GM10248 (cell line): ENCODE data around the gene DNAI1.
A peak's percentile ranks its signal among the peaks of the same experiment; 100 is the strongest.

Source experiments
- CTCF ChIA-PET: fragments of 300-600 bp; sonication (Branson Sonifier 250); formaldehyde crosslinking; extraction: SDS; loops from one replicate; lab custom pipeline; 2021; ENCODE audit warnings: antibody characterized with exemption; lab: Yijun Ruan, JAX
- POLR2A ChIA-PET: fragments of 350-650 bp; sonication (Branson Sonifier 250); formaldehyde crosslinking; extraction: SDS; loops from one replicate; lab custom pipeline; 2020; ENCODE audit warnings: antibody characterized with exemption; lab: Yijun Ruan, JAX
- DNase-seq: peaks from one replicate; pipeline ENCODE4 v3.0.0; 2012; ENCODE audit errors: extremely low spot score
- CTCF ChIP-seq: IDR thresholded peaks from 2 replicates; pipeline ENCODE4 v1.5.1; 2012; ENCODE audit warnings: mild to moderate bottlenecking, low read depth; ENCODE audit errors: extremely low read depth, missing control alignments, control extremely low read depth

The DNAI1 gene

GRCh38 chr9:34458013-34458958 lies at the start of gene DNAI1, which contains the start of gene FAM219A:
Gene DNAI1 (plus strand): TSS chr9:34458805. CDS start chr9:34459006, 201 bp downstream.
Gene FAM219A (minus strand): TSS chr9:34458570. CDS start chr9:34458263, 307 bp downstream.
- TF ChIP-seq CTCF, result no peak
- CTCF ChIA-PET, result interaction anchor here (0.8 to 3.8 kb wide), 5 partner anchors 12 to 176 kb away, joined by 3 to 8 read pairs (median 4); no protein-coding TSS in a partner anchor
- peak; percentile 99 for DNase-seq
- POLR2A ChIA-PET, result no interaction called here

- no peak for TF ChIP-seq CTCF
- CTCF ChIA-PET, result interaction anchor here (0.8 to 2.7 kb wide), 4 partner anchors 19 to 195 kb away, joined by 3 to 7 read pairs (median 6); no protein-coding TSS in a partner anchor
- POLR2A ChIA-PET, result no interaction called here
- no peak for DNase-seq
Observed at GRCh38 chr9:34409154-34409553, 49.5 kb upstream of the DNAI1 start.

DNA sequence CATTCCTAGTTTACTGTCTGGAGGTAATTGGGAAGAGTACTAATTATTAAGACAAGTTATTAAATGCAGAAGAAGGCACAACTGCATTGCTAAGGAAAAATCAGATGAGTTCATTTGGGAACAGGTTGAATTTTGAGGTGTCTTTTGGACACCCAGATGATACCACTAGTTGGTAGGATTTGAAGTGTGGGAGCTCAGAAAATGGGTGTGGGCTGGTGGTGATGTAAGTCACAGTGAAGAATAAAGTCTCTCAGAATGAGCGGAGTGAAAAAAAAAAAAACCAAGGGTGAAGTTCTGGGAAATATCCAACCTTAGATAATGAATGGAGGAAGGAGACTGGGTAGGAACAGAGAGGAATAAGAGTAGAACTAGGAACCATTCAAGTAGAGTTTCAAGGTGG lies 46.3 kb upstream of the DNAI1 start:
- CTCF ChIA-PET, result interaction anchor here (1.7 kb wide), 1 partner anchor 9 kb away, joined by 12 read pairs; no protein-coding TSS in a partner anchor
- TF ChIP-seq CTCF, result no peak

DNA sequence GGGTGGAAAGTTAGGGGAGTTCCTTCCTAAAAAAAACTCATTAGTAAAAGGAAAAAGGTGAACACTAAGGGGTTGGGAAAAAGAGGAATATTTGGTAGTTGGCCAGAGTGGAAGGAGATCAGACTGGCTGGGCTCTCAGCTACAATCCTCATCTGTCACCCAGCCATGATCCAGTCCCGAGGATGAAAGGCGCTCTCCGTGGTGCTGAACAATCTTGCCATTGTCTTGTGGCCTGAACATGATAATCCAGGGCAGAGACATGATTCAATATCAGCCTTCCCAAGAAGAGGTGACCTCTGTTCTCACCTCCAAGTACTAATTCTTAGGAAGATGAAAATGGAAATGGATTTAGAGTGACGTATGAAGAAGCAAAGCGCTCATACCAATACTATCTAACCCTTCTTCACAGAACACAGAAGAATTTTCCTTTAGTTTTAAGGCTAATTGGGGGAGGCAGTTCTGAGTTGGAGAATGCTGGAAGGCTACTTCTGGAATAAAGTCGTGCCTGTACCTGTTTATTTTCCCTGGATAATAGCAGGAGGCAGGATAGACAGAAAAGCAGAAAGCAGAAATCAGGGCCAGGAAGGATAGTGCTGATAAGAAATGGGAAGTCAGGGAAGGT lies 45.3 kb upstream of the DNAI1 start:
- CTCF ChIA-PET, result interaction anchor here (1.7 to 5.1 kb wide), 2 partner anchors 10 kb away, joined by 12 to 29 read pairs; no protein-coding TSS in a partner anchor
- POLR2A ChIA-PET, result no interaction called here
- no peak for TF ChIP-seq CTCF
- no peak for DNase-seq

More for the DNA sequence above, 46.3 kb upstream of the DNAI1 start:
- no peak for DNase-seq
- POLR2A ChIA-PET, result no interaction called here

- TF ChIP-seq CTCF, result no peak
- POLR2A ChIA-PET, result no interaction called here
- DNase-seq, result no peak
- CTCF ChIA-PET, result interaction anchor here (0.9 to 5.1 kb wide), 2 partner anchors 14 to 29 kb away, joined by 3 to 29 read pairs; no protein-coding TSS in a partner anchor
Observed at GRCh38 chr9:34417734-34418133, 40.9 kb upstream of the DNAI1 start.
